Endothelial cell of hepatic sinusoid (primary cell): ENCODE results near the gene SDC4.
"Not testable (repeated sequence)": the region's sequence is repeated elsewhere in the genome, so short reads cannot be mapped to it uniquely, and the experiment has no call there.

Experiments used
- in situ Hi-C: cut with HindIII; loops from 2 replicates; pipeline ENCODE4 v1.10.0; 2017; ENCODE audit warnings: low sequenced_read_pairs

Gene SDC4

DNA sequence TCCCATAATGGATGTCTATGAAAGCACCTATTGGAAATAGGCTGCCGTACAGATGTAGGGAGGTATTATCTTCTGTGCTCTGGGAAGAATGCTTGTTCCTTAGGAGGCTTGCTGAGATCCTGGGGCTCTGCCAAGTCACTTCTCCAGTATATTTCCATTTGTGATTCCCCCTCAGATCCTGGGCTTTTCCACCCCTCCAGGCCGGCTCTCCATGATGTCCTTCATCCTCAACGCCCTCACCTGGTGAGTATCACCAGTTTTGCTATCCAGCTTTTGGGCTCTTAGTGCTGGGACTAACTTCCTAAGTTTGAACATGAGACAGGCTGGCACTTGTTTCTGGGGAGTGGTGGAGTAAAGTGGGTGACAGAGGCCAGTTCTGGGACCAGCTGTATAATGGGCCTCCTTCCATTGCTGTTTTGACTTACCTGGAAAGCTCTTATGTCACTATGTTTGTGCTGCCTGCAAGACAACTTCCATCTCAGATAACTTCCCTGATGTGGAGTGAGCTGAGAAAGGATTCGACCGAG is 17.3 kb upstream of the SDC4 start:
- in situ Hi-C loops: no loop called here

GRCh38 chr20:45363611-45364492 is 15.6 kb upstream of the SDC4 start:
- in situ Hi-C loops: no loop called here

DNA sequence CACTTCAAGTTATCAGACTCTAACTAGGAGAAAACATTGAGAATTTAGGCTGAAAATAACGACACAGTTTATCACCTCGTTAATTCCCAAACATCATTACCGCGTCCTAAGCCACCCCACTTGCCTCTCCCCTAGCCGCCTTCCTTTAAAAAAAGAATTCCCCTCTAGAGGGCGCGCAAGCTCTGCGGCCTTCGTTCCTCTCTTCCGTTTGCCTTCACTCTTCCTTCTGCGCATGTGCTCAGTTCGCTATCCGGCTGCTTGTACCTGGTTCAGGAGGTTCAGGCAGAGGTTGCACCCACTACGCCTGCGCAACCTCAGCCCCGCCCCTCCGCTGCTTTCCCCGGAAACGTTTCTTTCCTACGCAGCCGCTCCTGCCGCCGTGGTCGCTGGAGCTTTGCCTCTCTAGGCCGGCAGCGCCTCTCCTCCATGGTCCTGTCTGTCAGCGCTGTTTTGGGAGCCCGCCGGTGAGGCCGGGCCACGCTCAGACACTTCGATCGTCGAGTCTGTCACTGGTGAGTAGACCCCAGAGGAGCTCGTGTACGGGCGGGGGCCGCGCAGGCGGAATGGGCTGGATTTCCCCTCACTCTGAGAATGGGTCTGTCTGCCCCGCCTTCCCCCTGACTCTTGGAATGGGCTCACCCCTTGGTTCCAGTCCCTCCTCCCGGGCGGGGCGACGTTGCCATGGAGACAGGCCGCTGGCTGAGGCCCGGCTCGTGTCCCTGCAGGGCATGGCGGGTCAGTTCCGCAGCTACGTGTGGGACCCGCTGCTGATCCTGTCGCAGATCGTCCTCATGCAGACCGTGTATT is 14.8 kb upstream of the SDC4 start, which contains the start of gene SYS1:
TSS of gene SYS1 (plus strand) at position 353 of the 807 bp plus-strand sequence. CDS start at position 729, 376 bp downstream.
- in situ Hi-C loops: no loop called here

- in situ Hi-C loops: no loop called here
These were observed 13.6 kb upstream of the SDC4 start for GRCh38 chr20:45361793-45362192.

GRCh38 chr20:45359406-45360148 is 11.4 kb upstream of the SDC4 start:
- in situ Hi-C loops: no loop called here

- in situ Hi-C loops: no loop called here
These were observed 10.8 kb upstream of the SDC4 start for GRCh38 chr20:45359069-45359405.

DNA sequence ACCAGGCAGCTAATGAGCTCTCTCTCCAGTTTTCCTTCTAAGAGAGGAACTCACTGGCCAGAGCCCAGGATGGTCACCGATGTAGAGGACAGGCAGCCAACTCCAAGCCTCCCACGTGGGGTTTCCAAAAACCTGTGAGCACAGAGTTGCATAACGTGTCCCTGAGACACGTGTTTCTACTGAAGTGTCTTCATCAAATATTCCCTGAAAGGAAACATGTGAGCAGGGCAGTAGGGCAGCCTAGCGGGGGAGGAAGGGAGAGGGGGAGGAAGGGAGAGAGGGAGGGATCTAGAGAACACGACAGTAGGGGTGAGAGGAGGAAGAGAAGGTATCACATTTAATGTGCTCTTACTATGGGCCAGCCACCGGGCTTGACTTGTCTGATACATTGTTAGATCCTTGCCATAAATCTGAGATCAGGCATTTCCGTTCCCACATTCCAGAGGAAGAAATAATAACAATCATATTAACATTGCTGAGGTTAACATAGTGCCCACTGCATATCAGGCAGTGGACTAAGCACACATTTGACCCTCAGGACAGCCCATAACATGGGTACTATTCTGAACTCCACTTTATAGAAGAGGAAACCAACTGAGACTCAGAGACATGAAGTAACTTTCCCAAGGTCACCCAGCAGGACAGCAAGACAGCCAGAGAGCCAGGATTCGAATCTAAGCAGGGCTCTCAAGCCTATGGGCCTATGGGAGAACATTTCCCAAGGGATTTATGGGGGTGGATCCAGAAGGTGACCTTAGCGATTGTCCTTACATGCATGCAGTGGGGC is 10.3 kb upstream of the SDC4 start:
- in situ Hi-C loops: no loop called here

DNA sequence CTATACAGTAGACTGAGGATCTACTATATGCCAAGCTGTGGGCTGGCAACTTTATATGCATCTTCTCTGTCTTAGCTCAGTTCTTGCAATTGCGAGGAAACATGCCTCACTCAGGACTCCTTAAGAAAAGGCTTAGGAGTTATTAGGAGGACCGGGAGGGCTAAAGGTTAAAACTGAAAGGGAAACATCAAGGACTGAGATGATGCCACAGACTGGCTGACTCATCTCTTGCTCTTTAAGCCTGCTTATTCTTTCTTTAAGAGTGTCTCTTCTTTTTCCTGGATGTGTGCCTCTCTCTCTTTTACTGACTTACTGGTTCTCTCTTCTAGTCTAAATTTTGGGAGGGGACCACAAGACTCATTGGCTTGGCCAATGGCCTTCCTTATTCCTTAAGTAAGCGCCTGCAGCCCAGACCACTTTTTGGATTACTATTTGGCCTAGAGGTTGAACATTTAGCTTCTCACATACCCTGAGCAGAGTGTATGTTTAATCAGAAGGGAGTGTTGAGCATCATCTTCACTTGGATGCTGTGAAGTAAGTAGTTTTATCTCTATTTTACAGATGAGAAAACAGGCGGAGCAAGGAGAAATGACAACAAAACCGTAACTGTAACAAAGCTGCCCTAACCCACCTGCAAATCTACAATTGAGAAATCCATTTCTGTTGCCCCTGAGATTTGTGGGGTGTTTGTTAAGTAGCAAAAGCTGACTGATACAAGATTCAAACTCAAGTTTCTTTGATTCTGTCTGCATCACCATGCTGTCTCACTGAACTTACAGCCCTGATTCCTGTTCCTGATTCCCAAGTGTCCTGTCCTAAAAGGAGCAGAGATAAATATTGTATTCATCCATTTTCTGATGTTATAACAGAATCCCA is 7.2 kb upstream of the SDC4 start:
- in situ Hi-C loops: no loop called here

GRCh38 chr20:45354423-45355208 is 6.4 kb upstream of the SDC4 start:
- in situ Hi-C loops: no loop called here

DNA sequence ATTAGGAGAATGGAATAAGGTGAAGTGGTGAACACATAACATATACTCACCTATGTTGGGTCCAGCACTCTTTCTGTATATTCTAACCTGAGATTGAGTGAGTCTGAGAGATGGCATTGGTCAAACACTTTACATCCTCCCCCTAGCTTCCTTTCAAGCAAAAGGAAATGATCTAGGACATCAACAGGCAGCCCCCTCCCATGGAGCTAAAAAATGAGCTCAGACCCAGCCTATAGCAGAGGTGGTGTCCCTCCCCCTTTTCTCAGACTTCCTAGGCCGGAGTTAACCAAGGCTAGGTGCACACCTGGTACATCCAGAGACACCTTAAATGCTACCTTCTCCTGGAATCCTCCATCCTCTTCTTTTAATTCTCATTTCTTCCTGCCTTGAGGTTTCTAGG is 5.5 kb upstream of the SDC4 start:
- in situ Hi-C loops: no loop called here

- in situ Hi-C loops: no loop called here
These were observed 4.5 kb upstream of the SDC4 start for GRCh38 chr20:45352729-45353128.

- in situ Hi-C loops: not testable (repeated sequence)
These were observed 2.6 kb upstream of the SDC4 start for GRCh38 chr20:45350795-45351194.

DNA sequence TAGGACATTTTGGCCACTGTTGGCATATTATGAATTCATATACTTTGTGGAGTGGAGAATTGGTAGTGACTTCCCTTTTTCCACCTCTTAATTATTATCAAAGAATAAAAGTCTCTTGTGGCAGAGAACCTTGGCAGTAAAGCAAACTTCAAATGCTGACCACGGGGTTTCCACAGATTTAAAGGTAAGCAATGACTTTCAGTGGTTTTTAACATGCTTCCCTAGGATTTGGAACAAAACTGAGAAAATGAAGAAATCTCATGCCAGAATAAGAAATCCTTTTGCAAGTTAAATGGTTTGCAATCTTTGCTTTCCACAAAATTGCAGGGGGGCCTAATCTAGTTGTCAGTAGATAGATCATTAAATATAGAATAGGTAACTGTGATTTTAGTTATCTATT is 2.0 kb upstream of the SDC4 start:
- in situ Hi-C loops: no loop called here

DNA sequence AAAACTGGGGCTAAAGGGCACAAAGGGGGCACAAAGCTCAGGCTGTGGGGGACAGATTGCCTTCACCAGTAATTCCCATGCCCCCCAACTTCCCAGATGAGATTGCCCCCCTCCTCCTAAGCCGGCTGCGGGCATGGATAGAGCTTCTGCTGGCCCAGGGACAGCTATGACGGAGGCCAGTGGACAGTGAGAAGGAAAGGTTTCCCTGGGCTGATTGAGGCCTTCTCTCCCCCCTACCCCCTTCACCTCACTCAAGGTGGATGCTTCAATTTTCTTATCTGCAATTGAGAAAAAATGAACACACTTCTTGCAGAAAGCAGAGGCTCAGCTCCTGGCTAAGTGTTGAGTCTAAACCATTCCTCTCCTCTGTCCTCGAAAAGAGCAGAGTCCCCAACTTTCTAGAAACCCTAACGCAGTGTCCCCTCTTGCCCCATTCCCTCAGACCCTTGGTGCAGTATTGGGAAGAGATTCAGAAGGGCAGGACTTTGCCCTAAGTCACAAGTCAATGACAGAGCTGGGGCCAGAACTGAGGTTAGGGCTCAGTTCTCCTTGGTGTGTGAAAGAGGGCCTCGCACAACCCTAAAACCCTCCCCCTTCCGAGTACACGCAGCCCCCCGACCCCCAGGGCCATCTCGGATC is 808 bp downstream of the SDC4 start:
- in situ Hi-C loops: no loop called here

DNA sequence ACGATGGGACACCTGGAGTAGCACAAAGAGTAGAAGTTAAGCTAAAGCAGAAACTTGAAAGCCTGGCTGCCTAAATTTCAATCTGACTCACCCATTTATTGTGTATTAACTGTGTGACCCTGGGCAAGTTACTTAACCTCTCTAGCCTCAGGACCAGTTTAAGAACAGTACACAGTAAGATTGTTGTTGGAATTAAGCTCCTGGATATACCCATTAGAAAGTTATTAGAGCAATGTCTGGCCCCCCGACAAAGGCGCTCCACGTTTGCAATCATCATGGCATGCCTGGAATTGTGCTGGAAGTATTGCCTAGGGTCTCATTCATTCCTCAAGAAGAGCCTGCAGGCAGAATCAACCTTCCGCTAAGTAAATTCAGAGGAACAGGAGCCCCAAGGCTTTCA is 1.4 kb downstream of the SDC4 start:
- in situ Hi-C loops: no loop called here

DNA sequence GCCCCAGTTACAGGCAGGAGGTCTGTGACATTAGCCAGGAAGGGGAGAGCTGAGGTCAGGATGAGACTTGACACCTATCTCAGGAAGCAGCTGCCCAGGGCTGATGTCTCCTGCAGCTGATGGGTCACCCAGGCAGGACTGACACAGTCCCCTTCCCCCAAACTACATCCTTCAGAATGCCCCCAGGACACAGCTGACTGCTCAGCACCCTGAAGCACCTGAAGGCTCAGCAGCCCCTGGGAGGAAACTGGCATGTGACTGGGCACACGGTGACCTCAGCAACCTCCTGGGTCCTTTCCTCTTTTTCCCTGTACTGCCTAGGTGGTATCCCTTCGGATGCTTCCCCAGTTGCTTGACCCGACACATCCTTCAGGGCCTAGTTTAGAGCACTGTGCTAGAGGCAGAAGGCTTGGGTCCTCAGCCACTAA is 1.9 kb downstream of the SDC4 start:
- in situ Hi-C loops: no loop called here

DNA sequence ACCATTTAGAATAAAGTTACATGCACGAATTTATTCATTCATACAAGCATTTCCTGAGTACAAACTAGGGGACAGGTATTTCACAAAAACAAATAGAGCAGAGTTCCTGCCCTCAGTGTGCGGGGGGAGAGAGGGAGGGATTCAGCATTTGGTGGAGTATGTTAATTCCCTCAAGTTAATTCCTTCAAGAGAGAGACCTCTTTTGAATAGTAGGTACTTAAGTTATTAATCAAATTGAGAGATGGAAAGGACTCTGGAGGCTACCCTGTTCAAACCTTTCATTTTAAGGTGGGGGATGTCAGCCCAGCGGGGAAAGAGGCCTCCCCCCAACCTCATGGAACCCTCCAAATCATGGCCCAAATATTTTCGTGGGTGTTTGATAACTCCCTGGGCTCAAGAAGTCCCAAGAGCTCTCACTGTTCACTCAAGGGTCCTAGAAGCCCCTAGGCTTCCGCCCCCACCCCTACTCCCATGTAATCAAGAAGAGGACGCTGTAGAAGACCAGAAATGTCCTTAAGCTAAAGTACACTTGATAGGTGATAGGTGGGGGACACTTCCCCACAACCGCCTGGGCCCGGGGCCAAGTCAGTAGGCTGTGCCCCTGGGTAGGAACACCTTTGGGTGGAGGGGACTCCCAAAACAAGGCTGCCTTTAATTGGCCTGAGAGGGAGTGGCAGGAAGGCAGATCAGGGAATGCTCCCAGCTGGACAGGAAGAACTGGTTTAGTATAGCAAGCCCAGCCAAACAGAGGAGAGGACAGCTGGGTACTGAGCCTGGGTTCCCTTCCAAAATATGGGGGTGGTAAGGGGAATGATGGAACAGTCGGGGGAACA is 2.9 kb downstream of the SDC4 start:
- in situ Hi-C loops: no loop called here
